OCI-LY7 (cell line): ENCODE measurements around the gene DBNDD2. TPM values are rescaled to one million over a fixed set of nuclear protein-coding genes. Genes with fewer than 3 reads are reported as not detected.

ENCODE experiments used
- BruUV-seq: library from RNA; stranded (reverse); fragments of 400-500 nt; replicated peaks from 2 replicates; lab custom pipeline; 2021; lab: Mats Ljungman, UMichigan
- CTCF ChIA-PET: fragments of 300-600 bp; sonication (Branson Sonifier 250); formaldehyde crosslinking; loops from one replicate; lab custom pipeline; 2022; ENCODE audit warnings: antibody characterized with exemption; ENCODE audit not compliant: unreplicated experiment; lab: Charles Lee
- POLR2A ChIA-PET: fragments of 300-600 bp; sonication (Branson Sonifier 250); formaldehyde crosslinking; loops from one replicate; lab custom pipeline; 2022; ENCODE audit warnings: antibody characterized with exemption; lab: Charles Lee
- DNase-seq: peaks from one replicate; pipeline ENCODE4 v3.0.0-alpha.2; 2015; ENCODE audit warnings: low spot score
- H2AFZ ChIP-seq: fragments of 200-600 bp; sonication (generic), shearing (Covaris generic); 2 replicates; pipeline ENCODE4 v1.6.1; 2014; ENCODE audit warnings: mild to moderate bottlenecking, antibody characterized with exemption, low read length, moderate library complexity
- H3K27ac ChIP-seq: fragments of 200-600 bp; sonication (generic); 2 replicates; pipeline ENCODE4 v1.5.1; 2014; ENCODE audit warnings: mixed run types, low read depth, mild to moderate bottlenecking, moderate library complexity, low read length, inconsistent platforms; ENCODE audit not compliant: poor library complexity, severe bottlenecking
- H3K36me3 ChIP-seq: fragments of 200-600 bp; sonication (generic); 2 replicates; pipeline ENCODE4 v1.6.1; 2014; ENCODE audit warnings: mild to moderate bottlenecking, antibody characterized with exemption, low read length, moderate library complexity, mixed read lengths; ENCODE audit not compliant: insufficient read depth
- H3K4me1 ChIP-seq: fragments of 200-600 bp; sonication (generic); 2 replicates; pipeline ENCODE4 v1.5.1; 2014; ENCODE audit warnings: mild to moderate bottlenecking, low read length; ENCODE audit not compliant: insufficient read depth, poor library complexity, severe bottlenecking
- H3K4me2 ChIP-seq: fragments of 200-600 bp; sonication (generic); 2 replicates; pipeline ENCODE4 v1.6.1; 2014; ENCODE audit warnings: mild to moderate bottlenecking, low read length
- H3K4me3 ChIP-seq: fragments of 200-600 bp; sonication (generic); 2 replicates; pipeline ENCODE4 v1.5.1; 2014; ENCODE audit warnings: mild to moderate bottlenecking, low read depth, low read length; ENCODE audit not compliant: poor library complexity, severe bottlenecking
- H3K79me2 ChIP-seq: fragments of 200-600 bp; sonication (generic); 2 replicates; pipeline ENCODE4 v1.6.1; 2016; ENCODE audit warnings: low read depth, mild to moderate bottlenecking, low read length, moderate library complexity, mixed read lengths; ENCODE audit not compliant: insufficient read depth
- H3K9me2 ChIP-seq: fragments of 200-600 bp; sonication (generic); 2 replicates; pipeline ENCODE4 v1.6.1; 2016; ENCODE audit warnings: mild to moderate bottlenecking, low read length, mixed read lengths; ENCODE audit not compliant: insufficient read depth
- H3K9me3 ChIP-seq: fragments of 200-600 bp; sonication (generic); 2 replicates; pipeline ENCODE4 v1.6.1; 2014; ENCODE audit warnings: mild to moderate bottlenecking, mixed run types, low read length, mixed read lengths
- H4K20me1 ChIP-seq: fragments of 200-600 bp; sonication (generic); 2 replicates; pipeline ENCODE4 v1.6.1; 2014; ENCODE audit warnings: mild to moderate bottlenecking, antibody characterized with exemption, low read length, moderate library complexity, mixed read lengths; ENCODE audit not compliant: insufficient read depth
- EZH2phosphoT487 ChIP-seq: fragments of 200-600 bp; sonication (generic); IDR thresholded peaks from 2 replicates; pipeline ENCODE4 v1.6.1; 2018; ENCODE audit warnings: low read depth, borderline replicate concordance, mild to moderate bottlenecking, mixed run types, antibody characterized with exemption, low read length, moderate library complexity, mixed read lengths
- intact Hi-C: fragments of 100-400 bp; cut with micrococcal nuclease; formaldehyde crosslinking; loops from one replicate; pipeline ENCODE4 v1.10.0; 2022; ENCODE audit not compliant: unreplicated experiment
- total RNA-seq, 2 experiments: library from RNA; depleted of rRNA in 1 of 2; stranded (reverse); fragments of >200 nt in 1 of 2; shearing (Covaris generic) in 1 of 2; gene quantifications; 2 replicates each; pipeline ENCODE4 v1.2.3, GENCODE V29; 2014 to 2022
- TF ChIP-seq, protein P1 (sequence below): fragments of 200-600 bp; sonication (generic); conservative IDR thresholded peaks from 2 replicates; pipeline ENCODE4 v1.5.1; 2014; ENCODE audit warnings: mild to moderate bottlenecking, antibody characterized with exemption, low read length, moderate library complexity, mixed read lengths

DBNDD2 gene
- total RNA-seq, 2 experiments from 2014 or later: 0.57 TPM; not detected in 1

DNA sequence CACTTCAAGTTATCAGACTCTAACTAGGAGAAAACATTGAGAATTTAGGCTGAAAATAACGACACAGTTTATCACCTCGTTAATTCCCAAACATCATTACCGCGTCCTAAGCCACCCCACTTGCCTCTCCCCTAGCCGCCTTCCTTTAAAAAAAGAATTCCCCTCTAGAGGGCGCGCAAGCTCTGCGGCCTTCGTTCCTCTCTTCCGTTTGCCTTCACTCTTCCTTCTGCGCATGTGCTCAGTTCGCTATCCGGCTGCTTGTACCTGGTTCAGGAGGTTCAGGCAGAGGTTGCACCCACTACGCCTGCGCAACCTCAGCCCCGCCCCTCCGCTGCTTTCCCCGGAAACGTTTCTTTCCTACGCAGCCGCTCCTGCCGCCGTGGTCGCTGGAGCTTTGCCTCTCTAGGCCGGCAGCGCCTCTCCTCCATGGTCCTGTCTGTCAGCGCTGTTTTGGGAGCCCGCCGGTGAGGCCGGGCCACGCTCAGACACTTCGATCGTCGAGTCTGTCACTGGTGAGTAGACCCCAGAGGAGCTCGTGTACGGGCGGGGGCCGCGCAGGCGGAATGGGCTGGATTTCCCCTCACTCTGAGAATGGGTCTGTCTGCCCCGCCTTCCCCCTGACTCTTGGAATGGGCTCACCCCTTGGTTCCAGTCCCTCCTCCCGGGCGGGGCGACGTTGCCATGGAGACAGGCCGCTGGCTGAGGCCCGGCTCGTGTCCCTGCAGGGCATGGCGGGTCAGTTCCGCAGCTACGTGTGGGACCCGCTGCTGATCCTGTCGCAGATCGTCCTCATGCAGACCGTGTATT, 45.1 kb upstream of the DBNDD2 start, which contains the start of gene SYS1:
Gene SYS1 (plus strand): TSS at position 353 of the 807 bp plus-strand sequence. CDS start 376 bp downstream, at position 729.
- POLR2A ChIA-PET: interaction anchor here (1.1 to 1.5 kb wide), 3 partner anchors 10 to 74 kb away, joined by 3 to 6 read pairs (median 6); partner anchors contain the start of gene PIGT
- H3K9me3 ChIP-seq: no peaks in the 10 kb centered on the region
- H3K4me2 ChIP-seq: peak within 1 kb of the TSS; percentile 77
- H3K79me2 ChIP-seq: peaks cover 8% of the 10 kb centered on the region; the same call in 1 of the 2 replicates
- H4K20me1 ChIP-seq: peaks cover 9% of the 10 kb centered on the region; the same call in 1 of the 2 replicates
- peaks cover 31% of the 10 kb centered on the region for H3K36me3 ChIP-seq
- peaks cover 43% of the 10 kb centered on the region for H3K4me1 ChIP-seq
- peak within 1 kb of the TSS; percentile 54 for H3K27ac ChIP-seq
- peak; percentile 98 for DNase-seq
- H3K4me3 ChIP-seq: peak within 1 kb of the TSS; percentile 76
- intact Hi-C loops: loop anchor here (1.0 to 5.0 kb wide), 5 partner anchors 54 to 409 kb away; no protein-coding TSS in a partner anchor
- no peak for TF ChIP-seq EZH2phosphoT487
- TF ChIP-seq, protein P1, sequence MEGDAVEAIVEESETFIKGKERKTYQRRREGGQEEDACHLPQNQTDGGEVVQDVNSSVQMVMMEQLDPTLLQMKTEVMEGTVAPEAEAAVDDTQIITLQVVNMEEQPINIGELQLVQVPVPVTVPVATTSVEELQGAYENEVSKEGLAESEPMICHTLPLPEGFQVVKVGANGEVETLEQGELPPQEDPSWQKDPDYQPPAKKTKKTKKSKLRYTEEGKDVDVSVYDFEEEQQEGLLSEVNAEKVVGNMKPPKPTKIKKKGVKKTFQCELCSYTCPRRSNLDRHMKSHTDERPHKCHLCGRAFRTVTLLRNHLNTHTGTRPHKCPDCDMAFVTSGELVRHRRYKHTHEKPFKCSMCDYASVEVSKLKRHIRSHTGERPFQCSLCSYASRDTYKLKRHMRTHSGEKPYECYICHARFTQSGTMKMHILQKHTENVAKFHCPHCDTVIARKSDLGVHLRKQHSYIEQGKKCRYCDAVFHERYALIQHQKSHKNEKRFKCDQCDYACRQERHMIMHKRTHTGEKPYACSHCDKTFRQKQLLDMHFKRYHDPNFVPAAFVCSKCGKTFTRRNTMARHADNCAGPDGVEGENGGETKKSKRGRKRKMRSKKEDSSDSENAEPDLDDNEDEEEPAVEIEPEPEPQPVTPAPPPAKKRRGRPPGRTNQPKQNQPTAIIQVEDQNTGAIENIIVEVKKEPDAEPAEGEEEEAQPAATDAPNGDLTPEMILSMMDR: peak; percentile 89
- H3K9me2 ChIP-seq: no peaks in the 10 kb centered on the region
- peak within 1 kb of the TSS; percentile 74 for H2AFZ ChIP-seq
- no TSS peak for BruUV-seq
- CTCF ChIA-PET: interaction anchor here (0.6 to 1.6 kb wide), 6 partner anchors 10 to 74 kb away, joined by 3 to 14 read pairs (median 3); no protein-coding TSS in a partner anchor

DNA sequence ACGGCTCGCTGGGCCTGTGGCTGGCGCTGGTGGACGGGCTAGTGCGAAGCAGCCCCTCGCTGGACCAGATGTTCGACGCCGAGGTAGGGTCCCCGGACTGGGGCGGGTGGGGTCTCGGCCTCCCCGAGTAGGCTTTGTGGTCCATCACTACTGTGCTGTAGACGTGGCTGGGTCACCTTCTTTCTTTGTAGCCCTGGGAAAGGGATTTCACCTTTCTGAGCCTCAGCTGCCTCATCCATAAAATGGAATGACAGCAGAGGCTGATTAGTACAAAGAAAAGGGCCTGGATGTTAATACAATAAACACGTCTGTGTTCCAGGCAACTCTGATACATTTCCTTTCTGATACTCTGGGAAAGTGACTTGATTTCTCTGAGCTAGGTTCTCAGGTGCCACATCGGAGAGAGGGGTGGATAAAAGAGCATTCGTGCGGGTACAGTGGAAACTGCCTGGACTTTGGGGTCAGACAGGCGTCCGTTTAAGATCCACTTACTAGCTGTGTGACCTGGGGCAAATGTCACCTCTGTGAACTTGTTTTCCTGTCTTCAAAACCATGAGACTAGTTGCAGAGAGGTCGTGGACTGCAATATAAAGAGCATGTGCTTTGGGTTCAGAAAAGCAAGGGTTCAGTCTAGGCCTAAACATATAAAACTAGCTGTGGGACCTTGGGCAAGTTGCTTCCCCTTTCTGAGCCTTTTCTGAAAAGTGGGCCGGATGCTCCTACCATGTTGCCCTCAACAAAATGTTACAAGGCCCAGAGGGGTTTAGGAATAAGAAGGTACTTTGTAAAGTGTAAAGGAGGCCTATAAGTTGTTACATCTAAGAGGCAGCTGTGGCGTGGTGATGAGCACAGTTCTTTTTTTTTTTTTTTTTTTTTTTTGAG, 44.2 kb upstream of the DBNDD2 start:
- H3K9me2 ChIP-seq: no peaks in the 10 kb centered on the region
- H3K27ac ChIP-seq: peak overlapping the region; percentile 54
- H3K36me3 ChIP-seq: peaks cover 31% of the 10 kb centered on the region
- no peak for TF ChIP-seq EZH2phosphoT487
- TF ChIP-seq, protein P1: no peak
- no peaks in the 10 kb centered on the region for H3K9me3 ChIP-seq
- intact Hi-C loops: loop anchor here (1.0 to 5.0 kb wide), 3 partner anchors 53 to 408 kb away; no protein-coding TSS in a partner anchor
- TSS peak; percentile 46 for BruUV-seq
- H2AFZ ChIP-seq: peak overlapping the region; percentile 61; the same call in 1 of the 2 replicates
- CTCF ChIA-PET: interaction anchor here (0.6 to 1.6 kb wide), 4 partner anchors 10 to 73 kb away, joined by 3 to 14 read pairs (median 3); no protein-coding TSS in a partner anchor
- peaks cover 9% of the 10 kb centered on the region; the same call in 1 of the 2 replicates for H4K20me1 ChIP-seq
- H3K79me2 ChIP-seq: peaks cover 8% of the 10 kb centered on the region; the same call in 1 of the 2 replicates
- DNase-seq: peak; percentile 42
- H3K4me1 ChIP-seq: peaks cover 50% of the 10 kb centered on the region
- H3K4me2 ChIP-seq: peak overlapping the region; percentile 77
- POLR2A ChIA-PET: interaction anchor here (1.0 to 1.5 kb wide), 2 partner anchors 52 kb away, joined by 3 to 6 read pairs; partner anchors contain the start of gene PIGT
- H3K4me3 ChIP-seq: peak overlapping the region; percentile 76
